WTC11 (cell line): ENCODE results near the gene TRAF3IP1. TPM values are rescaled to one million over a fixed set of nuclear protein-coding genes. Genes with fewer than 3 reads are reported as not detected.

Experiments
- ATAC-seq: fragments of 200-7000 bp; cut with Tn5 transposase; 2 replicates; pipeline ENCODE4 v1.10.0; 2021; ENCODE audit warnings: mild to moderate bottlenecking, moderate library complexity
- CTCF ChIA-PET: fragments of 300-600 bp; sonication (Branson Sonifier 250); formaldehyde crosslinking; loops from one replicate; lab custom pipeline; 2021; ENCODE audit warnings: antibody characterized with exemption; lab: Charles Lee
- POLR2A ChIA-PET: fragments of 350-600 bp; sonication (Branson Sonifier 250); formaldehyde crosslinking; loops from one replicate; lab custom pipeline; 2021; ENCODE audit warnings: antibody characterized with exemption; lab: Charles Lee
- DNase-seq: peaks from one replicate; pipeline ENCODE4 v3.0.0; 2021; ENCODE audit warnings: low spot score
- H3K27ac Mint-ChIP-seq: 2 replicates; pipeline ENCODE4 v1.8.0; 2021; ENCODE audit warnings: mixed read lengths
- H3K27me3 Mint-ChIP-seq: 2 replicates; pipeline ENCODE4 v1.8.0; 2021; ENCODE audit warnings: low read depth, mild to moderate bottlenecking, moderate library complexity, mixed read lengths
- H3K36me3 Mint-ChIP-seq: 2 replicates; pipeline ENCODE4 v1.8.0; 2021; ENCODE audit warnings: mixed read lengths
- H3K4me1 Mint-ChIP-seq: 2 replicates; pipeline ENCODE4 v1.8.0; 2022; ENCODE audit warnings: mixed read lengths
- H3K4me3 Mint-ChIP-seq: 2 replicates; pipeline ENCODE4 v1.8.0; 2021; ENCODE audit warnings: mild to moderate bottlenecking, moderate library complexity, mixed read lengths
- H3K9me3 Mint-ChIP-seq: 2 replicates; pipeline ENCODE4 v1.8.0; 2021; ENCODE audit warnings: mixed read lengths
- ATF2 ChIP-seq: sonication (generic); formaldehyde crosslinking; IDR thresholded peaks from 2 replicates; pipeline ENCODE4 v1.8.1; 2022; ENCODE audit warnings: low read depth, missing genetic modification reagents, borderline replicate concordance
- ATF3 ChIP-seq: sonication (generic); formaldehyde crosslinking; conservative IDR thresholded peaks from 2 replicates; pipeline ENCODE4 v1.8.1; 2022; ENCODE audit warnings: mild to moderate bottlenecking, missing genetic modification reagents
- E2F4 ChIP-seq: sonication (generic); formaldehyde crosslinking; IDR thresholded peaks from 2 replicates; pipeline ENCODE4 v1.8.1; 2022; ENCODE audit warnings: low read depth, mild to moderate bottlenecking, moderate library complexity, missing genetic modification reagents, borderline replicate concordance
- FOXP4 ChIP-seq: sonication (generic); formaldehyde crosslinking; IDR thresholded peaks from 2 replicates; pipeline ENCODE4 v1.8.0; 2022; ENCODE audit warnings: mild to moderate bottlenecking, missing genetic modification reagents
- GABPB1 ChIP-seq: sonication (generic); formaldehyde crosslinking; IDR thresholded peaks from 2 replicates; pipeline ENCODE4 v1.8.1; 2023; ENCODE audit warnings: mild to moderate bottlenecking, missing genetic modification reagents
- GRHL2 ChIP-seq: fragments of 250-450 bp; sonication (Bioruptor Pico); IDR thresholded peaks from 2 replicates; pipeline ENCODE4 v1.8.0; 2022; ENCODE audit warnings: mild to moderate bottlenecking, moderate library complexity; ENCODE audit not compliant: insufficient replicate concordance, severe bottlenecking
- NFE2L1 ChIP-seq: sonication (generic); formaldehyde crosslinking; IDR thresholded peaks from 2 replicates; pipeline ENCODE4 v1.8.1; 2023; ENCODE audit warnings: missing genetic modification reagents
- NR1H2 ChIP-seq: sonication (generic); formaldehyde crosslinking; IDR thresholded peaks from 2 replicates; pipeline ENCODE4 v1.9.0; 2021; ENCODE audit warnings: mild to moderate bottlenecking, moderate library complexity, missing genetic modification reagents
- NR3C1 ChIP-seq: sonication (generic); formaldehyde crosslinking; conservative IDR thresholded peaks from 2 replicates; pipeline ENCODE4 v1.8.1; 2023; ENCODE audit warnings: low read depth, mild to moderate bottlenecking, missing genetic modification reagents
- PRRX2 ChIP-seq: fragments of 250-450 bp; sonication (Bioruptor Pico); IDR thresholded peaks from 2 replicates; pipeline ENCODE4 v1.8.0; 2021; ENCODE audit warnings: mild to moderate bottlenecking
- RELA ChIP-seq: sonication (generic); formaldehyde crosslinking; IDR thresholded peaks from 2 replicates; pipeline ENCODE4 v1.8.1; 2022; ENCODE audit warnings: missing genetic modification reagents, mild to moderate bottlenecking, borderline replicate concordance
- SOX15 ChIP-seq: fragments of 250-450 bp; sonication (Bioruptor Pico); IDR thresholded peaks from 2 replicates; pipeline ENCODE4 v1.9.0; 2021; ENCODE audit warnings: mild to moderate bottlenecking
- TEAD4 ChIP-seq: sonication (generic); formaldehyde crosslinking; IDR thresholded peaks from 2 replicates; pipeline ENCODE4 v1.8.0; 2022; ENCODE audit warnings: mild to moderate bottlenecking, missing genetic modification reagents
- TP53 ChIP-seq: sonication (generic); formaldehyde crosslinking; IDR thresholded peaks from 2 replicates; pipeline ENCODE4 v1.8.1; 2023; ENCODE audit warnings: mild to moderate bottlenecking, missing genetic modification reagents
- USF2 ChIP-seq: sonication (generic); formaldehyde crosslinking; IDR thresholded peaks from 2 replicates; pipeline ENCODE4 v1.8.1; 2023; ENCODE audit warnings: mild to moderate bottlenecking, missing genetic modification reagents, moderate library complexity
- ZMAT4 ChIP-seq: fragments of 250-450 bp; sonication (Bioruptor Pico); IDR thresholded peaks from 2 replicates; pipeline ENCODE4 v1.9.0; 2021; ENCODE audit warnings: mild to moderate bottlenecking
- ZNF263 ChIP-seq: sonication (generic); formaldehyde crosslinking; IDR thresholded peaks from 2 replicates; pipeline ENCODE4 v1.8.1; 2022; ENCODE audit warnings: low read depth, mild to moderate bottlenecking, moderate library complexity, missing genetic modification reagents
- ZNF396 ChIP-seq: fragments of 250-450 bp; sonication (Bioruptor Pico); IDR thresholded peaks from 2 replicates; pipeline ENCODE4 v1.8.0; 2021; ENCODE audit warnings: mild to moderate bottlenecking, moderate library complexity, borderline replicate concordance
- ZSCAN18 ChIP-seq: fragments of 250-450 bp; sonication (Bioruptor Pico); IDR thresholded peaks from 2 replicates; pipeline ENCODE4 v2.1.2; 2022; ENCODE audit warnings: mild to moderate bottlenecking, moderate library complexity
- total RNA-seq: library from RNA; stranded (reverse); gene quantifications from 3 replicates; pipeline ENCODE4 v1.2.3, GENCODE V29; 2021

Gene TRAF3IP1
- total RNA-seq, 1 experiment from 2014 or later = 18.7 TPM

GRCh38 chr2:238418999-238419546 is 98.8 kb downstream of the TRAF3IP1 start (continued):
- TF ChIP-seq SOX15 (no peak), ATF3 (CRISPR knock-in tag) (no peak), E2F4 (CRISPR knock-in tag) (no peak), ZNF263 (CRISPR knock-in tag) (no peak), PRRX2 (no peak)

GRCh38 chr2:238420442-238420841 is 100.1 kb downstream of the TRAF3IP1 start:
- Mint-ChIP-seq H3K4me3 (no peak overlapping the region), H3K4me1 (peaks cover 26% of the 10 kb centered on the region), H3K27ac (peak overlapping the region; percentile 85; the same call in 1 of the 2 replicates), H3K27me3 (peaks cover under 1% of the 10 kb centered on the region; the same call in 1 of the 2 replicates), H3K9me3 (peaks cover 16% of the 10 kb centered on the region), H3K36me3 (peaks cover 10% of the 10 kb centered on the region)
- TF ChIP-seq ZMAT4 = no peak
- no peak for TF ChIP-seq FOXP4 (CRISPR knock-in tag)
- TF ChIP-seq TEAD4 (CRISPR knock-in tag) = no peak
- no peak for TF ChIP-seq GRHL2
- ATAC-seq (peak; percentile 9; the same call in 1 of the 2 replicates), DNase-seq (no peak)
- ChIA-PET POLR2A (no interaction called here), CTCF (interaction anchor here (0.6 kb wide), 1 partner anchor 53 kb away, joined by 3 read pairs; no protein-coding TSS in a partner anchor)

GRCh38 chr2:238420878-238421694 is 100.8 kb downstream of the TRAF3IP1 start:
- POLR2A ChIA-PET = no interaction called here
- Mint-ChIP-seq H3K27me3 (no peaks in the 10 kb centered on the region), H3K4me3 (no peak overlapping the region; the same call in 1 of the 2 replicates), H3K4me1 (peaks cover 29% of the 10 kb centered on the region), H3K27ac (peak overlapping the region; percentile 76; the same call in 1 of the 2 replicates), H3K9me3 (peaks cover 9% of the 10 kb centered on the region), H3K36me3 (peaks cover 4% of the 10 kb centered on the region)
- no peak for TF ChIP-seq ZSCAN18 (CRISPR knock-in tag)
- no peak for TF ChIP-seq ATF2 (CRISPR knock-in tag)
- no peak for TF ChIP-seq ZNF263 (CRISPR knock-in tag)
- TF ChIP-seq ZNF396 = no peak
- TF ChIP-seq RELA = no peak
- no peak for TF ChIP-seq GRHL2
- no peak for TF ChIP-seq TP53 (CRISPR knock-in tag)
- TF ChIP-seq NFE2L1 (CRISPR knock-in tag) = no peak
- no peak for TF ChIP-seq GABPB1 (CRISPR knock-in tag)
- no peak for TF ChIP-seq USF2 (CRISPR knock-in tag)
- no peak for TF ChIP-seq NR3C1 (CRISPR knock-in tag)
- TF ChIP-seq NR1H2 (CRISPR knock-in tag) = no peak
- CTCF ChIA-PET = interaction anchor here (1.0 to 2.0 kb wide), 3 partner anchors 12 to 64 kb away, joined by 3 to 10 read pairs (median 4); no protein-coding TSS in a partner anchor
- peak; percentile 60 for ATAC-seq
- DNase-seq = no peak
